ENCODE data around the gene SKP2.

The SKP2 gene

DNA sequence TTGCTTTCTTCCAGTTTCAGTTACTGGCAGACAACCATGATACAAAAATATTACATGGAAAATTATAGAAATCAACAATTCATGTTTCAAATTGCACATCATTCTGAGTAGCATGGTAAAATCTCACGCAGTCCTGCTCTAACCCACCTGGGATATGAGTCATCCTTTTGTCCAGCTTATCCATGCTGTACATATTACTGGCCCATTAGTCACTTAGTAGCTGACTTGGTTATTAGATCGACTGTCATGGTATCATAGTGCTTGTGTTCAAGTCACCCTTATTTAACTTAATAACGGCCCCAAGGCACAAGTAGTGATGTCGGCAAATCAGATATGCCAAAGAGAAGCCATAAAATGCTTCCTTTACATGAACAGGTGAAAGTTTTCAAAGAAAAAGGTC lies 48.6 kb downstream of the SKP2 start:
- no peak for DNase-seq (ENCODE audit: low spot score)

- peak; percentile 7 for DNase-seq (ENCODE audit: low spot score)
These were observed 50.6 kb downstream of the SKP2 start for GRCh38 chr5:36202521-36202961.

DNA sequence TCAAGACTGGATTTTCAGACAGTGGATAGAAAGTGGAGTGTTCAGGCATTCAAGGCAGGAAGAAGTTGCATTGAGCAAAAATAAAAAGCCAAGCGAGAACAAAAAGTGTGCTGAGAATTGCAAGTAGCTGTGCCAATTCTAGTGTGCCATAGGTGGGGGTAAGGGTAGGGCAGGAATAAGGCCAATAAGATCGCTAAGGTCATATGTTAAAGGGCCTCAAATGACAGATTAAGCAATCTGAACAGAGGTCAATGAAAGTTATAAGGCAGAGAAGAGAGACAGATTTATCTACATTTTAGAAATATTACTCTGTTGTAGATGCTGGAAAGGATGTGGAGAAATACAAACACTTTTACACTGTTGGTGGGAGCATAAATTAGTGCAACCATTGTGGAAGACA lies 53.4 kb downstream of the SKP2 start:
- no peak for DNase-seq (ENCODE audit: low spot score)

DNA sequence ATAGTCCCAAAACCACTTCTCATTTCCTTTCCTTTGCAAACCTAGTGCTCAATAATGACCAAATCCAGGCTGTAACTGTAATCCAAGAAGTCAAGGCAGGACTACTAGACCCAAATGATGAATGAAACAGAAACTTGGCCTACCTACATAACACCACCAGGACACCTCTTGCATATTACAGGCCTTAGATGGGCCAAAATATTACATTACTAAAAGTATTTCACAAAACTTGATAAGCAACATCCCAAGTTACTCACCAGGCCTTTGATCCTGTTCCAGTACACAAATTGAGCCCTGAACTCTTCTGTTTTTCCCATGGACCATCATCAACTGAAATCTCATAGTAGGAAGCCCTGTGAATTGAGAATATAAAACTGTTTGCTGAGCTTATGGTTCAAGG lies 55.0 kb downstream of the SKP2 start:
- DNase-seq (ENCODE audit: low spot score): no peak

DNA sequence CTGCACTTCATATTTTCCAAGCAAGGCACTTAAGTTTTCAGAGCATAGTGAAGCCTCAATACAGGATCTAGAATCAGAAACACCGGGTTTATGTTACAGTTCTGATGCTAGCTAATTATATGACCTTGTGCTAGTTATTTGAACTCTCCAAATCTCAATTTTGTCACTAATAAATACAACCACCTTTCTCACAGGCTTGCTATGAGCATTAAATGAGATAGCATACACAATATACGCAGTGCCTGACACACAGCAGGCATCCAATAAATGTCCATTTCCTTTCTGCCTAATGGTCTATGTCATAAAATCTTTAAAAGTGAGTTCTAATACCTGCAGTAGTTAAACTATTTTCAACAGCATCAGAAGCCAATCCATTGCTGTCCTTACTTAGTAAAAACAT lies 56.9 kb downstream of the SKP2 start:
- DNase-seq (ENCODE audit: low spot score): no peak

- no peak for DNase-seq (ENCODE audit: low spot score)
These were observed 57.8 kb downstream of the SKP2 start for GRCh38 chr5:36209664-36210063.

- no peak for DNase-seq (ENCODE audit: low spot score)
These were observed 62.5 kb downstream of the SKP2 start for GRCh38 chr5:36214436-36214835.

GRCh38 chr5:36215910-36216309 lies 64.0 kb downstream of the SKP2 start:
- DNase-seq (ENCODE audit: low spot score): no peak

DNA sequence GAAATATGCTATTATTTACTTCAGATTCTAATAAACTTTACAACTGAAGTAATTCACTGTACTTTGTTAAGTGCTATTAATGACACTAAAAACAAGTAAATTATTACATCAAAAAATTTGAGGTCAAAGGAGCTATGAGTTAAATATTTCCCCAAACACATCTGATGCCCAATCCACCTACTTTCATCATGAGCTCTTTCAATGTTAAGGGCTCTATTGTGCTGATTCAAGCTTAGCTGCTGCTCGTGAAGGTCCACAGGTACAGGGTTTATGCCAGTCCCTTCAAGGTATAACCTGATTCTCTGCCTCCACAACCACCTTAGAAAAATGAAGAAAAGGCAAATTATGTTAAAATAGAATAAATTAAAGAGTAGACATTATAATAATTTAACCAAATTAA lies 65.7 kb downstream of the SKP2 start:
- no peak for DNase-seq (ENCODE audit: low spot score)

GRCh38 chr5:36217988-36218387 lies 66.1 kb downstream of the SKP2 start:
- no peak for DNase-seq (ENCODE audit: low spot score)

- DNase-seq (ENCODE audit: low spot score): no peak
These were observed 70.7 kb downstream of the SKP2 start for GRCh38 chr5:36222620-36223019.

GRCh38 chr5:36227046-36227445 lies 75.1 kb downstream of the SKP2 start:
- DNase-seq (ENCODE audit: low spot score): no peak

DNA sequence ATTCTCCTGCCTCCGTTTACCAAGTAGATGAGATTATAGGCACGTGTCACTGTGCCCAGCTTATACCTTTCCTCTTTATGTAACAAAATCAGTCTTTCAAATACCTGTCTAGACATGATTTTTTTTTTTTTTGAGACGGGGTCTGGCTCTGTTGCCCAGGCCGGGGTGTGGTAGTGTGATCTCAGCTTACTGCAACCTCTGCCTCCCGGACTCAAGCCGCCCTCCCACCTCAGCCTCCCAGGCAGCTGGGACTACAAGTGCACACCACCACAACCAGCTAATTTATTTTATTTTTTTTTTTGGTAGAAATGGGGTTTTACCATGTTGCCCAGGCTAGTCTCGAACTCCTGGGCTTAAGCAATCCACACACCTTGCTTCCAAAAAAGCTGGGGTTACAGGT lies 76.6 kb downstream of the SKP2 start:
- DNase-seq (ENCODE audit: low spot score): no peak

DNA sequence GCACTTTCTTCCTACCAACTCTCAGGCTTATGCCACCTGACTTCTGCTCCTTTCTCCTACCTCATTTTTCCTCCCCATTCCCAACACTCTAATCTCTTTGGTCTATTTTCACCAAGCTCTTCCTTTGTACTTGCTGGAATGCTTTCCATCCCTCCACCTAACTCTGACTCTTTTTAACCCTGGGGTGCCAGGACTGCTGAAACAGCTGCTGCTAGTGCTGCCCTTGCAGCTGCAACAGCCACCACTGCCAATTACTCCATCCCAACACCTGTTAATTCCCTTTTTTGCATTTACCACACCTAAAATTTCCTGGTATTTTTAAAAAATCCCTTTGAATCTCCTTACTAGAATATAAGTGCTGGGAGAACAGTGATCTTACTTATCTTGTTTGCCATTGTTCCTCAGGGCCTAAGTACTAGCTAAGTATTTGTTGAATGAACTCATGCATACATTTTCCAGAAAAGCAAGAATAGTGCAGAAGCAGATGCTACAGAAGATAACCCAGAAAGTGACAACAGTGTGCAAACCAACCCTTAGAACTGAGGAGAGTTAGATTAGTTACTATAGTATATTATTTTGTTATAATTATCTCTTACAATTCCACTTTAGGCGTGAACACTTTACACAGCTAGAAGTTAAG lies 78.4 kb downstream of the SKP2 start:
- no peak for DNase-seq (ENCODE audit: low spot score)

DNA sequence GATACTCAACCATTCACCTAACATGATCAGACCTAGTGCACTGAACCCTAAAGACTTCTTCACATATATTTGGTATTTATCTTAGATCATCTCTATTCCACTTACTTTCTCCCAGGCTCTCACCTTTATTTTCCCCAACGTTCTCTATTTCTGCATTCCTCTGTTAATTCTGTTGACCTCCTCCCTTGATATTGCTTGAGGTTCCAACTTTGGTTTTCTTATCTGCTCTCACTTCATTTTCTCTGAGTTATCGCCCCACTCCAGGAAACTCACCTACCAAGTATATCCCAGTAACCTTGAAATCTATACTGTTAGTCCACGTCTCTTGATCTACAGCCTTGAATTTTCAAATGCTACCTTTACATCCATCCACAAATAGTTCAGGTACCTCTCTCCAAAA lies 80.6 kb downstream of the SKP2 start:
- DNase-seq (ENCODE audit: low spot score): no peak
